ENCODE data around the gene ZNF334. TPM values are rescaled to one million over a fixed set of nuclear protein-coding genes. Genes with fewer than 3 reads are reported as not detected.

The ZNF334 gene
- total RNA-seq, 4 donors from 2014 or later, result 4.4 to 19.8 (median 6.2) TPM

- Histone ChIP-seq H3K4me3 (no peak overlapping the region), H3K9me3 (no peaks in the 10 kb centered on the region), H3K4me1 (no peaks in the 10 kb centered on the region), H3K36me3 (no peaks in the 10 kb centered on the region), H3K27me3 (no peaks in the 10 kb centered on the region), H3K27ac (no peak overlapping the region)
- TF ChIP-seq CTCF (IDR thresholded peaks at IDR 0.05), result no peak
- no peak for TF ChIP-seq POLR2A (IDR thresholded peaks at IDR 0.05)
- no peak for DNase-seq
Measured at GRCh38 chr20:46523696-46524328, 10.5 kb upstream of the ZNF334 start.

- no peak for DNase-seq
- H3K4me3 ChIP-seq, result no peak overlapping the region
- H3K4me1 ChIP-seq, result no peaks in the 10 kb centered on the region
- no peaks in the 10 kb centered on the region for H3K36me3 ChIP-seq
- TF ChIP-seq POLR2A (IDR thresholded peaks at IDR 0.05) (no peak), CTCF (IDR thresholded peaks at IDR 0.05) (no peak)
- H3K9me3 ChIP-seq, result no peaks in the 10 kb centered on the region
- no peak overlapping the region for H3K27ac ChIP-seq
- no peaks in the 10 kb centered on the region for H3K27me3 ChIP-seq
Measured at GRCh38 chr20:46523108-46523507, 9.7 kb upstream of the ZNF334 start.

GRCh38 chr20:46520976-46521579 lies 7.7 kb upstream of the ZNF334 start:
- H3K4me3 ChIP-seq, result no peak overlapping the region
- DNase-seq, result peak in 1 of 3 donors; percentile 65
- H3K4me1 ChIP-seq, result no peaks in the 10 kb centered on the region
- TF ChIP-seq POLR2A (IDR thresholded peaks at IDR 0.05) (no peak), CTCF (IDR thresholded peaks at IDR 0.05) (peak in 4 of 6 experiments; percentile 50 to 69 (median 58))
- no peaks in the 10 kb centered on the region for H3K9me3 ChIP-seq
- H3K27me3 ChIP-seq, result no peaks in the 10 kb centered on the region
- no peak overlapping the region for H3K27ac ChIP-seq
- H3K36me3 ChIP-seq, result no peaks in the 10 kb centered on the region

- H3K36me3 ChIP-seq, result no peaks in the 10 kb centered on the region
- no peaks in the 10 kb centered on the region for H3K27me3 ChIP-seq
- DNase-seq, result no peak
- H3K27ac ChIP-seq, result no peak overlapping the region
- no peak for TF ChIP-seq CTCF (IDR thresholded peaks at IDR 0.05)
- TF ChIP-seq POLR2A (IDR thresholded peaks at IDR 0.05), result no peak
- H3K4me3 ChIP-seq, result no peak overlapping the region
- no peaks in the 10 kb centered on the region for H3K4me1 ChIP-seq
- H3K9me3 ChIP-seq, result no peaks in the 10 kb centered on the region
Measured at GRCh38 chr20:46520540-46520939, 7.2 kb upstream of the ZNF334 start.

GRCh38 chr20:46519471-46520068 lies 6.2 kb upstream of the ZNF334 start:
- Histone ChIP-seq H3K4me3 (no peak overlapping the region), H3K9me3 (no peaks in the 10 kb centered on the region), H3K27ac (no peak overlapping the region), H3K4me1 (no peaks in the 10 kb centered on the region), H3K27me3 (no peaks in the 10 kb centered on the region), H3K36me3 (no peaks in the 10 kb centered on the region)
- DNase-seq, result no peak
- TF ChIP-seq CTCF (IDR thresholded peaks at IDR 0.05), result no peak
- no peak for TF ChIP-seq POLR2A (IDR thresholded peaks at IDR 0.05)

All from Peyer's patch (tissue), 4 donors.